Adrenal gland (tissue), 12 donors: ENCODE measurements around the gene HIPK4. TPM values are rescaled to one million over a fixed set of nuclear protein-coding genes. Genes with fewer than 3 reads are reported as not detected.
A peak's percentile ranks its signal among the peaks of the same experiment; 100 is the strongest.

Experiments
- DNase-seq, 7 donors: peaks; one replicate each; pipeline ENCODE4 v3.0.0-alpha.2; 2019 to 2020
- H3K27ac ChIP-seq, 5 donors: fragments of 200-600 bp; sonication (generic) in 4 of 5; 1 replicate in 3 of 5; 2 replicates in 2 of 5; pipeline versions ENCODE4 v1.5.1 to v1.8.0; 2016 to 2020; ENCODE audit warnings: mild to moderate bottlenecking in 1 of 5
- H3K27me3 ChIP-seq: fragments of 200-600 bp; 2 replicates; pipeline ENCODE4 v1.8.0; 2021
- H3K36me3 ChIP-seq, 2 donors: fragments of 200-600 bp; replicated peaks in 1 of 2; 1 replicate in 1 of 2; 2 replicates in 1 of 2; pipeline versions ENCODE4 v1.5.1 to v1.8.0; 2018 to 2022
- H3K4me1 ChIP-seq, 2 donors: fragments of 200-600 bp; replicated peaks in 1 of 2; 1 replicate in 1 of 2; 2 replicates in 1 of 2; pipeline versions ENCODE4 v1.5.1 to v1.8.0; 2018 to 2021
- H3K4me3 ChIP-seq, 4 donors: fragments of 200-600 bp; sonication (generic) in 3 of 4; one replicate each; pipeline ENCODE4 v1.5.1; 2016 to 2018
- H3K9me3 ChIP-seq, 3 donors: fragments of 200-600 bp; sonication (generic) in 1 of 3; replicated peaks in 1 of 3; 1 replicate in 2 of 3; 2 replicates in 1 of 3; pipeline versions ENCODE4 v1.5.1 to v1.8.0; 2016 to 2021
- CTCF ChIP-seq, 6 experiments: fragments of 450-650 bp in 4 of 6; fragments of 200-600 bp in 2 of 6; sonication (generic) in 1 of 6; IDR thresholded peaks; 1 replicate in 5 of 6; 2 replicates in 1 of 6; pipeline versions ENCODE4 v1.5.1 to v1.8.0; 2016 to 2021; ENCODE audit warnings: antibody characterized with exemption in 6 of 6, mild to moderate bottlenecking in 2 of 6, moderate library complexity in 1 of 6
- POLR2A ChIP-seq, 2 donors: fragments of 450-650 bp; IDR thresholded peaks; one replicate each; pipeline ENCODE4 v1.6.1; 2017; ENCODE audit warnings: antibody characterized with exemption in 2 of 2, mild to moderate bottlenecking in 2 of 2, moderate library complexity in 1 of 2
- WGBS, 4 donors: extraction: QIAGEN DNeasy Blood & Tissue Kit in 2 of 4; methylation state at CpG; one replicate each; pipeline versions ENCODE4 v1.1.5 to v1.1.7; 2013 to 2017; 5-methylcytosine and 5-hydroxymethylcytosine counted together
- intact Hi-C, 2 donors: fragments of 100-400 bp; cut with DNase I; formaldehyde crosslinking; loops; one replicate each; pipeline versions ENCODE4 v1.14.1 to v1.15.0; 2022 to 2023
- polyA plus RNA-seq, 3 donors: library from polyadenylated mRNA; stranded (reverse); fragments of 200-250 nt in 2 of 3; fragments of 350-450 nt in 1 of 3; fragmentation: Illumina TruSeq in 1 of 3; extraction: RNeasy Lipid Tissue Mini Kit (QIAGEN cat#74804) in 1 of 3; gene quantifications; one replicate each; pipeline ENCODE4 v1.2.3, GENCODE V29; 2013 to 2014
- total RNA-seq, 9 donors: library from RNA; depleted of rRNA in 4 of 9; stranded (reverse); fragments of >200 nt in 4 of 9; fragments of 120-200 nt in 1 of 9; fragmentation: NEBNext Ultra II Directional in 1 of 9; extraction: Animal tissue kit (Norgen Biotek cat#: 25700) in 1 of 9; gene quantifications; one replicate each; pipeline versions ENCODE4 v1.1.0 to v1.2.4, GENCODE V29; 2013 to 2023
- donor health status: healthy with polysubstance abuse.
- donor health status: Bipolar disorder and iron deficiency.
- donor health status: DM: yes; HTN: yes; CAD: no.
- donor health status: DM: no; HTN: no; CAD: no.
- donor health status: DM: no; HTN: no; CAD: no.
- donor health status: DM: yes; HTN: yes; CAD: no.

Gene HIPK4
- total and polyA plus RNA-seq, 12 donors: 0.06 to 0.34 (median 0.20) TPM; not detected in 3

GRCh38 chr19:40423938-40424337 is 34.0 kb upstream of the HIPK4 start:
- no peaks in the 10 kb centered on the region for H3K27me3 ChIP-seq
- DNase-seq: no peak
- H3K27ac ChIP-seq: peak overlapping the region in 2 of 5 donors; percentile 99 to 100
- peaks cover 6 to 42% of the 10 kb centered on the region in 2 donors for H3K4me1 ChIP-seq
- 94 to 96% (median 94%) methylated on average over 6 of the region's 6 CpGs for WGBS, 4 donors
- TF ChIP-seq CTCF (IDR thresholded peaks at IDR 0.05) (no peak), POLR2A (IDR thresholded peaks at IDR 0.05) (no peak)
- H3K9me3 ChIP-seq: no peaks in the 10 kb centered on the region
- peaks cover 0 to 12% of the 10 kb centered on the region in 2 donors for H3K36me3 ChIP-seq
- intact Hi-C loops: no loop called here
- H3K4me3 ChIP-seq: no peak overlapping the region

- intact Hi-C loops: no loop called here
Observed at GRCh38 chr19:40422748-40423566, 33.0 kb upstream of the HIPK4 start.

GRCh38 chr19:40421993-40422747 is 32.2 kb upstream of the HIPK4 start:
- peaks cover 6 to 43% of the 10 kb centered on the region in 2 donors for H3K4me1 ChIP-seq
- TF ChIP-seq CTCF (IDR thresholded peaks at IDR 0.05): no peak
- no peak for TF ChIP-seq POLR2A (IDR thresholded peaks at IDR 0.05)
- intact Hi-C loops: no loop called here
- H3K36me3 ChIP-seq: peaks cover 0 to 12% of the 10 kb centered on the region in 2 donors
- H3K9me3 ChIP-seq: no peaks in the 10 kb centered on the region
- H3K27me3 ChIP-seq: no peaks in the 10 kb centered on the region
- H3K27ac ChIP-seq: peak overlapping the region; percentile 94 to 99 (median 98)
- H3K4me3 ChIP-seq: no peak overlapping the region
- DNase-seq: no peak
- 71 to 82% (median 78%) methylated on average over 16 of the region's 16 CpGs for WGBS, 4 donors

More at GRCh38 chr19:40422748-40423566, 33.0 kb upstream of the HIPK4 start:
- 85 to 89% (median 87%) methylated on average over 12 to 31 of the region's 31 CpGs for WGBS, 4 donors
- TF ChIP-seq POLR2A (IDR thresholded peaks at IDR 0.05) (no peak), CTCF (IDR thresholded peaks at IDR 0.05) (no peak)
- no peaks in the 10 kb centered on the region for H3K9me3 ChIP-seq
- peaks cover 6 to 42% of the 10 kb centered on the region in 2 donors for H3K4me1 ChIP-seq
- DNase-seq: no peak
- peaks cover 0 to 12% of the 10 kb centered on the region in 2 donors for H3K36me3 ChIP-seq
- H3K27ac ChIP-seq: peak overlapping the region in 2 of 5 donors; percentile 7 to 40
- no peaks in the 10 kb centered on the region for H3K27me3 ChIP-seq
- no peak overlapping the region for H3K4me3 ChIP-seq
